PC-3 (cell line): Measurements from ENCODE around the gene BSG. TPM values are rescaled to one million over a fixed set of nuclear protein-coding genes. Genes with fewer than 3 reads are reported as not detected.
A peak's percentile ranks its signal among the peaks of the same experiment; 100 is the strongest.
"Not testable (repeated sequence)": the region's sequence is repeated elsewhere in the genome, so short reads cannot be mapped to it uniquely, and the experiment has no call there.

Source experiments
- ATAC-seq: fragments of 200-7000 bp; cut with Tn5 transposase; 2 replicates; pipeline ENCODE4 v1.9.1; 2020; ENCODE audit warnings: mild to moderate bottlenecking, moderate library complexity
- BruUV-seq: library from RNA; stranded (reverse); fragments of 400-500 nt; replicated peaks from 2 replicates; lab custom pipeline; 2021; lab: Mats Ljungman, UMichigan
- CTCF ChIA-PET: fragments of 300-600 bp; sonication (Branson Sonifier 250); formaldehyde crosslinking; loops from one replicate; lab custom pipeline; 2022; ENCODE audit warnings: antibody characterized with exemption; lab: Charles Lee
- POLR2A ChIA-PET: fragments of 300-600 bp; sonication (Branson Sonifier 250); formaldehyde crosslinking; loops from one replicate; lab custom pipeline; 2022; ENCODE audit warnings: antibody characterized with exemption; ENCODE audit not compliant: unreplicated experiment; lab: Charles Lee
- DNase-seq: peaks from one replicate; pipeline ENCODE4 v3.0.0-alpha.2; 2015
- H2AFZ ChIP-seq: fragments of 300-600 bp; sonication (generic); 2 replicates; pipeline ENCODE4 v1.6.0; 2016; ENCODE audit warnings: antibody characterized with exemption, low read length
- H3F3A ChIP-seq: fragments of 300-600 bp; sonication (generic); one replicate; pipeline ENCODE4 v1.6.0; 2017; ENCODE audit warnings: antibody characterized with exemption, low read length, control low read depth, mild to moderate bottlenecking; ENCODE audit not compliant: unreplicated experiment
- H3K27ac ChIP-seq: fragments of 300-600 bp; sonication (generic); 2 replicates; pipeline ENCODE4 v1.5.1; 2016; ENCODE audit warnings: mild to moderate bottlenecking, low read length
- H3K27me3 ChIP-seq: fragments of 300-600 bp; sonication (generic); 2 replicates; pipeline ENCODE4 v1.6.1; 2016; ENCODE audit warnings: low read length, mixed read lengths
- H3K36me3 ChIP-seq: fragments of 300-600 bp; sonication (generic); 2 replicates; pipeline ENCODE4 v1.6.1; 2016; ENCODE audit warnings: low read depth, mixed run types, low read length, mixed read lengths
- H3K4me1 ChIP-seq: fragments of 300-600 bp; sonication (generic); 2 replicates; pipeline ENCODE4 v1.5.1; 2016; ENCODE audit warnings: low read length; ENCODE audit not compliant: insufficient read depth
- H3K4me2 ChIP-seq: fragments of 300-600 bp; sonication (generic); 2 replicates; pipeline ENCODE4 v1.6.0; 2016; ENCODE audit warnings: low read length
- H3K4me3 ChIP-seq: fragments of 300-600 bp; sonication (generic); 2 replicates; pipeline ENCODE4 v1.5.1; 2016; ENCODE audit warnings: mild to moderate bottlenecking, low read length, mixed read lengths
- H3K79me2 ChIP-seq: fragments of 300-600 bp; sonication (generic); 2 replicates; pipeline ENCODE4 v1.6.1; 2017; ENCODE audit warnings: low read length, mixed read lengths
- H3K9ac ChIP-seq: fragments of 300-600 bp; sonication (generic); 2 replicates; pipeline ENCODE4 v1.6.0; 2016; ENCODE audit warnings: mild to moderate bottlenecking, low read length
- H3K9me2 ChIP-seq: fragments of 300-600 bp; sonication (generic); replicated peaks from 2 replicates; pipeline ENCODE4 v1.6.1; 2016; ENCODE audit warnings: mixed run types, low read length, mixed read lengths
- H3K9me3 ChIP-seq: fragments of 300-600 bp; sonication (generic); 2 replicates; pipeline ENCODE4 v1.6.1; 2016; ENCODE audit warnings: low read length, mixed read lengths
- H4K20me1 ChIP-seq: fragments of 300-600 bp; sonication (generic); 2 replicates; pipeline ENCODE4 v1.6.1; 2016; ENCODE audit warnings: low read length, mixed read lengths
- CTCF ChIP-seq: fragments of 300-600 bp; sonication (generic); conservative IDR thresholded peaks from 2 replicates; pipeline ENCODE4 v1.5.1; 2017; ENCODE audit warnings: antibody characterized with exemption, low read depth, mild to moderate bottlenecking, low read length
- EZH2 ChIP-seq: fragments of 300-600 bp; sonication (generic); IDR thresholded peaks from one replicate; pipeline ENCODE4 v1.6.1; 2017; ENCODE audit warnings: antibody characterized with exemption, mild to moderate bottlenecking, low read length; ENCODE audit not compliant: unreplicated experiment
- EZH2phosphoT487 ChIP-seq: fragments of 300-600 bp; sonication (generic); IDR thresholded peaks from 2 replicates; pipeline ENCODE4 v1.6.1; 2018; ENCODE audit warnings: mild to moderate bottlenecking, antibody characterized with exemption, low read length, borderline replicate concordance
- intact Hi-C: fragments of 100-400 bp; cut with micrococcal nuclease; formaldehyde crosslinking; loops from 2 replicates; pipeline ENCODE4 v1.9.0; 2023
- total RNA-seq: library from RNA; depleted of rRNA; stranded (reverse); fragments of >200 nt; gene quantifications from 2 replicates; pipeline ENCODE4 v1.2.3, GENCODE V29; 2014

The BSG gene
- total RNA-seq, 1 experiment from 2014 or later = 458 TPM

GRCh38 chr19:584240-585001 lies 12.0 kb downstream of the BSG start:
- DNase-seq = peak; percentile 44
- ChIA-PET CTCF (interaction anchor here (0.6 kb wide), 1 partner anchor 150 kb away, joined by 3 read pairs; no protein-coding TSS in a partner anchor), POLR2A (no interaction called here)
- Histone ChIP-seq H3K4me1 (peaks cover 10% of the 10 kb centered on the region), H3K9ac (no peak overlapping the region), H3F3A (no peaks in the 10 kb centered on the region), H3K9me3 (no peaks in the 10 kb centered on the region), H3K79me2 (peaks cover 11% of the 10 kb centered on the region), H3K4me2 (no peak overlapping the region), H3K36me3 (no peaks in the 10 kb centered on the region; the same call in 1 of the 2 replicates), H2AFZ (no peak overlapping the region), H4K20me1 (peaks cover 5% of the 10 kb centered on the region; the same call in 1 of the 2 replicates), H3K27ac (no peak overlapping the region), H3K27me3 (peaks cover 7% of the 10 kb centered on the region; the same call in 1 of the 2 replicates), H3K4me3 (no peak overlapping the region), H3K9me2 (no peaks in the 10 kb centered on the region)
- no TSS peak for BruUV-seq
- TF ChIP-seq EZH2 = no peak
- TF ChIP-seq EZH2phosphoT487 = no peak
- peak; percentile 80 for TF ChIP-seq CTCF
- intact Hi-C loops = loop anchor here (5.0 kb wide), 1 partner anchor 148 kb away; no protein-coding TSS in a partner anchor
- peak; percentile 61 for ATAC-seq

- H4K20me1 ChIP-seq, H3K36me3 ChIP-seq, H2AFZ ChIP-seq, ATAC-seq, H3K9me3 ChIP-seq, H3K9me2 ChIP-seq, POLR2A ChIA-PET, H3F3A ChIP-seq, H3K9ac ChIP-seq, H3K4me2 ChIP-seq, H3K27ac ChIP-seq, H3K27me3 ChIP-seq, H3K4me3 ChIP-seq, CTCF ChIA-PET, H3K79me2 ChIP-seq, BruUV-seq, DNase-seq: not testable (repeated sequence)
- peaks cover 10% of the 10 kb centered on the region for H3K4me1 ChIP-seq
- intact Hi-C loops = loop anchor here (5.0 kb wide), 1 partner anchor 147 kb away; no protein-coding TSS in a partner anchor
Observed at GRCh38 chr19:585146-585545, 12.8 kb downstream of the BSG start.

- POLR2A ChIA-PET = no interaction called here
- Histone ChIP-seq H3K9me3 (no peaks in the 10 kb centered on the region), H2AFZ (no peak overlapping the region), H3K79me2 (no peaks in the 10 kb centered on the region), H4K20me1 (no peaks in the 10 kb centered on the region), H3K27me3 (peaks cover 7% of the 10 kb centered on the region; the same call in 1 of the 2 replicates), H3K27ac (no peak overlapping the region), H3F3A (no peaks in the 10 kb centered on the region), H3K9ac (no peak overlapping the region), H3K9me2 (no peaks in the 10 kb centered on the region), H3K4me1 (peaks cover 10% of the 10 kb centered on the region), H3K36me3 (no peaks in the 10 kb centered on the region; the same call in 1 of the 2 replicates), H3K4me3 (no peak overlapping the region), H3K4me2 (no peak overlapping the region)
- DNase-seq (no peak), ATAC-seq (no peak)
- no TSS peak for BruUV-seq
- intact Hi-C loops = loop anchor here (5.0 kb wide), 1 partner anchor 147 kb away; no protein-coding TSS in a partner anchor
- CTCF ChIA-PET = no interaction called here
- TF ChIP-seq EZH2 (no peak), EZH2phosphoT487 (no peak), CTCF (no peak)
Observed at GRCh38 chr19:585551-586110, 13.2 kb downstream of the BSG start.
